ENCODE data around the gene TINAGL1.

TINAGL1 gene, protein sequence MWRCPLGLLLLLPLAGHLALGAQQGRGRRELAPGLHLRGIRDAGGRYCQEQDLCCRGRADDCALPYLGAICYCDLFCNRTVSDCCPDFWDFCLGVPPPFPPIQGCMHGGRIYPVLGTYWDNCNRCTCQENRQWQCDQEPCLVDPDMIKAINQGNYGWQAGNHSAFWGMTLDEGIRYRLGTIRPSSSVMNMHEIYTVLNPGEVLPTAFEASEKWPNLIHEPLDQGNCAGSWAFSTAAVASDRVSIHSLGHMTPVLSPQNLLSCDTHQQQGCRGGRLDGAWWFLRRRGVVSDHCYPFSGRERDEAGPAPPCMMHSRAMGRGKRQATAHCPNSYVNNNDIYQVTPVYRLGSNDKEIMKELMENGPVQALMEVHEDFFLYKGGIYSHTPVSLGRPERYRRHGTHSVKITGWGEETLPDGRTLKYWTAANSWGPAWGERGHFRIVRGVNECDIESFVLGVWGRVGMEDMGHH

DNA sequence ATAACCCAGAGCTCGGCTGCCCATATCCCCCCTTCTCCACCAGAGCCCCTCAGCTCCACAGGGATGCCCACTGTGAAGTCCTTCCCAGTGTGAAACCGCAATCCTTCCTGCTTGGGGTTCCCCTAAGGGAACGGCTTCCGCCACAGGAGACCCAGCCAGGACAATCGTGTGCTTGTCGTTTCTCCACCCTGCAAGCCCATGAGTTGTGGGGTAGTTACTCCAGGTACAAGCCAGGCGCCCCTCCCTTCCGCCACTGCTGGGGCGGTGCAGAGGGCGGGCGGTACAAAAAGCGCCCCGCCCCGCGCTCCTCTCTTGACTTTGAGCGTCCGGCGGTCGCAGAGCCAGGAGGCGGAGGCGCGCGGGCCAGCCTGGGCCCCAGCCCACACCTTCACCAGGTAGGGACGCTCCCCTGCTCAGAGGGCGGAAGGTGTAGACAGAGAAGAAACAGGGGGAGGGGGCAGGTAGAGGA lies at the start of gene TINAGL1:
Gene TINAGL1 (plus strand): TSS at position 315 of the 469 bp plus-strand sequence. CDS start 634 bp downstream, outside the sequence.
- peaks cover 3% of the 10 kb centered on the region for H3K27me3 ChIP-seq (ENCODE audit: control insufficient read depth, insufficient read depth, low read length)
- peak within 1 kb of the TSS; percentile 41 for H3K4me3 ChIP-seq (ENCODE audit: low read depth, low read length)
- no peak within 1 kb of the TSS for H3K9ac ChIP-seq (ENCODE audit: low read depth, low read length)
- H3K36me3 ChIP-seq (ENCODE audit: control insufficient read depth, insufficient read depth, low read length), result no peaks in the 10 kb centered on the region
- no peaks in the 10 kb centered on the region for H3K9me3 ChIP-seq (ENCODE audit: control insufficient read depth, insufficient read depth, low read length)
- peaks cover 20% of the 10 kb centered on the region for H3K4me1 ChIP-seq (ENCODE audit: control insufficient read depth, insufficient read depth, low read length)

DNA sequence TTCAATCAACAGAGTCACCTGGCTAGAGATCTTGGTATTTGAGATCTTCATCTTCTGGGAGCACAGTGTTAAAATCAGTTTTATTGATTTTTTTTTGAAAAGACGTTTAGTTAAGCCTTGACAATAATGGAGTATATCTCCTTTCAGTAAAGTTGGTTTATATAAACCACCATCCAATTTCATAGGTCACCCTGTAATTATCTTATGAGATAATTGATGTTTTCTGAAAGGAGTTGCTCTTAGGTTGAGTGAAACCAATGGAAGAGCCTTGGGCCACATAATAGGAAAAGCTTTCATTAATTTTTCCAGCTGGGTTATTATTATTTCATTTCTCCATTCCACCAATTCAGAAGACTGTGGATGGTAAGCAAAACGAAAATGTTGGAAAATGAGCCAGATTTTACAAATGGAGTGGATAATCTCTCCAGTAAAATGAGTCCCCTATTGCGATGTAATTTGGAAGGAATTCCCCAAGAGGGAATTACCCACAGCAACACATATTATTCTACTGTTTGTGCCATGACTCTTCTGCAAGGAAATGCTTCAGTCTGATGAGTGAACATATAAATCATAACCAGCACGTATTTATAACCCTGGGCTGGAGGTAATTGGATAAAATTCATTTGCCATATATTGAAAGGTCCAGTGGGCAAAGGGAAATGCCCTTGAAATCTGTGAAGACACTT lies 46.2 kb upstream of the TINAGL1 start:
- Histone ChIP-seq H3K9me3 (ENCODE audit: control insufficient read depth, insufficient read depth, low read length) (no peaks in the 10 kb centered on the region), H3K4me3 (ENCODE audit: low read depth, low read length) (no peak overlapping the region), H3K4me1 (ENCODE audit: control insufficient read depth, insufficient read depth, low read length) (peaks cover 5% of the 10 kb centered on the region), H3K36me3 (ENCODE audit: control insufficient read depth, insufficient read depth, low read length) (no peaks in the 10 kb centered on the region), H3K9ac (ENCODE audit: low read depth, low read length) (no peak overlapping the region), H3K27me3 (ENCODE audit: control insufficient read depth, insufficient read depth, low read length) (no peaks in the 10 kb centered on the region)

DNA sequence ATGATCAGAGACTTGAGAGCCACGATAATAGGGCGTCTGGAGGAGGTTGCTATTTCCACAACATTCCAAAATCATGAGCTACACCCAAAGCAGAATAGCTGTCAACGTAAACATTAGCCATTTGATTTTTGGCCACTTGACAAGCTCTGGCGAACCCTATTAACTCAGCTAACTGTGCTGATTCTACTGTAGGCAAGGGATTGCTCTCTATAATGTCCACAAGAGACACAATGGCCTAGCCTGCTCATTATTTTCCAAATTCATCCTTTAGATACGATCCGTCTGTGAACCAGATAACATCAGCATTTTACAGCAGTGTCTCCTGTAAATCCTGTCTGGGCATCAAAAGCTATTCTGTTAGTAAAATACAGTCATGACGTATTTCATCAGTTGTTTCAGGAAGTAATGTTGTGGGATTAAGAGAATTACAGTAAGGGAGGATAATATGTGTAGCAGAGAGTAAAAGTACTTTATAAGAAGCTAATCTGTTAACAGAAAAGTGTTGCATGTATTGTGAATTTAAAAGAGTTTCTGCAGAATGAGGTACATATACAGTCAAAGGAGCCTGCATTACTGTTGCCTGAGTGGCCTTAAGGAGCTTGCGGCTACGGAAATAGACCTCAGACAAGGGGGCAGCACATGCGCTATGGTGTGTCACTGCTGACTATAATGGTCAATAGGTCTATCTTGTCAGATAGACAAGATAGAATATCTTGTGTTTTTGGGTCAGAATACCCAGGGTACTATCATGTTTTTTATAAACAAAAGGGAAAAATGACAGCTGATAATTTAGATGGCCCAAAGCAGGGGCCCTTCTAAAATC lies 44.9 kb upstream of the TINAGL1 start:
- Histone ChIP-seq H3K9me3 (ENCODE audit: control insufficient read depth, insufficient read depth, low read length) (no peaks in the 10 kb centered on the region), H3K9ac (ENCODE audit: low read depth, low read length) (no peak overlapping the region), H3K27me3 (ENCODE audit: control insufficient read depth, insufficient read depth, low read length) (no peaks in the 10 kb centered on the region), H3K36me3 (ENCODE audit: control insufficient read depth, insufficient read depth, low read length) (no peaks in the 10 kb centered on the region), H3K4me1 (ENCODE audit: control insufficient read depth, insufficient read depth, low read length) (peaks cover 5% of the 10 kb centered on the region), H3K4me3 (ENCODE audit: low read depth, low read length) (no peak overlapping the region)

DNA sequence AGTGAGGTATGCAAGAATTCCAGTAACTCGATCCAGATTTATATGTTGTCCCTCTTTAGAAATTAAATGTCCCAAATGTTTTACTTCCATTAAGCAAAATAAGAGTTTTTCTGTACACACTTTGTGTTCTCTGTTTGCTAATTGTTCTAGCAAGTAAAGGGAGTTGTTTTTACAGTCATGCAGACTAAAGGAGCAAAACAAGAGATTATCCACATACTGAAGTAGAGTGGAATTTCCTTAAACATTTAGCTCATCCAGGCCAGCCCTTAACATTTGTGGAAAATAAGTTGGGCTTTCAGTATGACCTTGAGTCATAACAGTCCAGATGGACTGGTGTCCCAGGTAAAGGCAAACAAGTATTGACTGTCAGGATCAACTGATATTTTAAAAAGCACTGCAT lies 44.1 kb upstream of the TINAGL1 start:
- no peaks in the 10 kb centered on the region for H3K9me3 ChIP-seq (ENCODE audit: control insufficient read depth, insufficient read depth, low read length)
- H3K9ac ChIP-seq (ENCODE audit: low read depth, low read length), result no peak overlapping the region
- peaks cover 5% of the 10 kb centered on the region for H3K4me1 ChIP-seq (ENCODE audit: control insufficient read depth, insufficient read depth, low read length)
- H3K27me3 ChIP-seq (ENCODE audit: control insufficient read depth, insufficient read depth, low read length), result no peaks in the 10 kb centered on the region
- H3K4me3 ChIP-seq (ENCODE audit: low read depth, low read length), result no peak overlapping the region
- H3K36me3 ChIP-seq (ENCODE audit: control insufficient read depth, insufficient read depth, low read length), result no peaks in the 10 kb centered on the region

DNA sequence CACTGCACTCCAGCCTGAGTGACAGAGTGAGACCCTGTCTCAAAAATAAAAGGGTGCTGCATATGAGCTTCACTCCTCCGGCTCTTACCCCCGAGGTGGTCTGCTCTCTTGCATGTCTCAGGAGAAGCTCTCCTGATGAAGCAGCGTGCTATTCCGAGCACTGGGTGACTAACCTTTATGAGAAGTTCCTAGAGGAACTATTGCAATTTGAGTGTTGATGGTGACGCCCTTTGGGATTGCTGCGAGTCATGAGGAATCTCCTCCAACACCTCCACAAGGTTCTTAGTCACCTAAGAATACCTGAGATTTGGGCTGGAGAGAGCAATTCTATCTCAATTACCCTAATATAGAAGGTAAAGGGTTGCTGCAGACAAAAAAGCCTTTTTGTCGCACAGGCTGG lies 40.8 kb upstream of the TINAGL1 start:
- Histone ChIP-seq H3K9me3 (ENCODE audit: control insufficient read depth, insufficient read depth, low read length) (no peaks in the 10 kb centered on the region), H3K36me3 (ENCODE audit: control insufficient read depth, insufficient read depth, low read length) (no peaks in the 10 kb centered on the region), H3K27me3 (ENCODE audit: control insufficient read depth, insufficient read depth, low read length) (no peaks in the 10 kb centered on the region), H3K4me3 (ENCODE audit: low read depth, low read length) (no peak overlapping the region), H3K4me1 (ENCODE audit: control insufficient read depth, insufficient read depth, low read length) (peaks cover 5% of the 10 kb centered on the region), H3K9ac (ENCODE audit: low read depth, low read length) (no peak overlapping the region)

DNA sequence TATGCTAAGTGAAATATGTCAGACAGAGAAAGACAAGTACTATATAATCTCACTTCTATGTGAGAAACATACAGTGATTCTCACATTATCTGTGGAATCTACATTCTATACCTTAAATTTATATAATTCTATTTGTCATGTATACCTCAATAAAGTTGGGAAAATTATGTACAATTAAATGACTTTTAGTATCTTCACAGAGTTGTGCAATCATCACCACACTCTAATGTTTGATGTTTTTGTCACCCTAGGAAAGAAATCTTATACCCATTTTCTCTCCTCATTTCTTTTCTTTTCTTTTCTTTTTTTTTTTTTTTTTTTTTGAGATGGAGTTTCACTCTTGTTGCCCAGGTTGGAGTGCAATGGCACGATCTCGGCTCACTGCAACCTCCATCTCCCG lies 37.0 kb upstream of the TINAGL1 start:
- no peaks in the 10 kb centered on the region for H3K4me1 ChIP-seq (ENCODE audit: control insufficient read depth, insufficient read depth, low read length)
- H3K36me3 ChIP-seq (ENCODE audit: control insufficient read depth, insufficient read depth, low read length), result no peaks in the 10 kb centered on the region
- H3K9ac ChIP-seq (ENCODE audit: low read depth, low read length), result no peak overlapping the region
- no peaks in the 10 kb centered on the region for H3K9me3 ChIP-seq (ENCODE audit: control insufficient read depth, insufficient read depth, low read length)
- H3K27me3 ChIP-seq (ENCODE audit: control insufficient read depth, insufficient read depth, low read length), result no peaks in the 10 kb centered on the region
- no peak overlapping the region for H3K4me3 ChIP-seq (ENCODE audit: low read depth, low read length)

DNA sequence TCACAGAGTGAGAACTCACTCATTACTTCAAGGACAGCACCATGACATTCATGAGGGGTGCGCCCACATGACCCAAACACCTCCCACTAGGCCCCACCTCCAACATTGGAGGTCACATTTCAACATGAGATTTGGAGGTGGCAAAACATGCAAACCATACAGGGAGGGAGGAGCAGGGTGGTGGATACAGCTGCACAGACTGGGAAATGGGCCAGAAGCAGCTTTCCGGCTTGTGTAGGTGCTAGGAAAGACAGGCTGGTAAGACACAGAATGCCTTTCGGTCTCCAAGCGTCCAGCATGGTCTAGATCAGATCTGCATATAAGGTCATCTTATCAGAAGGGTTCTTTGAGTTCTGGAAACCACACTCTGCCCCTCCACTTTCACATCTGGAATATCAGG lies 35.1 kb upstream of the TINAGL1 start:
- Histone ChIP-seq H3K9me3 (ENCODE audit: control insufficient read depth, insufficient read depth, low read length) (no peaks in the 10 kb centered on the region), H3K9ac (ENCODE audit: low read depth, low read length) (no peak overlapping the region), H3K4me3 (ENCODE audit: low read depth, low read length) (no peak overlapping the region), H3K4me1 (ENCODE audit: control insufficient read depth, insufficient read depth, low read length) (no peaks in the 10 kb centered on the region), H3K27me3 (ENCODE audit: control insufficient read depth, insufficient read depth, low read length) (no peaks in the 10 kb centered on the region), H3K36me3 (ENCODE audit: control insufficient read depth, insufficient read depth, low read length) (no peaks in the 10 kb centered on the region)

DNA sequence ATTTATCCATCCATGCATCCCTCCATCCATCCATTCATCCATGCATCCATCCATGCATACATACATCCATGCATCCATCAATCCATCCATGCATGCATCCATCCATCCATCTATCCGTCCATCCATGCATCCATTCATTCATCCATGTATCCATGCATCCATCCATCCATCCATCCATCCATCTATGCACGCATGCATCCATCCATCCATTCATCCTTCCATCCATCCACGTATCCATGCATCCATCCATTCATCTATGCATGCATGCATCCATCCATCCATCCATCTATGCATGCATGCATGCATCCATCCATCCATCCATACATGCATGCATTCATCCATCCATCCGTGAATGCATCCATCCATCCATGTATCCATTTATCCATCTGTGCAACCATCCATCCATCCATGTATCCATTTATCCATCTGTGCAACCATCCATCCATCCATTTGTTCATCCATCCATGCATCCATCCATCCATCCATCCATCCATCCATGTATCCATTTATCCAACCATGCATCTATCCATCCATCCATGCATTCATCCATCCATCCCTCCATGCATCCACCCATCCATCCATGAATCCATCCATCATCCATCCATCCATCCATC lies 30.3 kb upstream of the TINAGL1 start:
- Histone ChIP-seq H3K36me3 (ENCODE audit: control insufficient read depth, insufficient read depth, low read length) (no peaks in the 10 kb centered on the region), H3K9ac (ENCODE audit: low read depth, low read length) (no peak overlapping the region)

DNA sequence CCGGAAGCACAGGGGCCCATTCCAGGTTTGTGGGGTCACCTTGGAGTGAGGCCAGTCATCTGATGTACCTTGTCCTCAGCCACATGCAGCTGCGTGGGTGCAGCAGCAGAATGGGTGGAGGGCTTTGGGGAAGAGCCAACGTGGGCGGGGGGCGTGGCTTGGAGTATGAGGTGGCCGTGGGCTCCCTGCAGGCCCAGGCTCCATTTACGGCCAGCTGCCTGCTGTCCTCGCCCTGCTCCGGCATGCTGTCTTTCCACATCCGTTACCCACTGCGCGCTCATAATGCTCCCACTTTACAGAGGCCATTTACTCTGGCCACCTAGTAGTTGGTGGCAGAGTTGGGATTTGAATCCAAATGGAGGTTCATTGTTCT lies 27.8 kb upstream of the TINAGL1 start:
- no peaks in the 10 kb centered on the region for H3K36me3 ChIP-seq (ENCODE audit: control insufficient read depth, insufficient read depth, low read length)
- H3K4me1 ChIP-seq (ENCODE audit: control insufficient read depth, insufficient read depth, low read length), result peaks cover 3% of the 10 kb centered on the region
- no peaks in the 10 kb centered on the region for H3K9me3 ChIP-seq (ENCODE audit: control insufficient read depth, insufficient read depth, low read length)
- H3K27me3 ChIP-seq (ENCODE audit: control insufficient read depth, insufficient read depth, low read length), result no peaks in the 10 kb centered on the region
- peak overlapping the region; percentile 67 for H3K4me3 ChIP-seq (ENCODE audit: low read depth, low read length)
- no peak overlapping the region for H3K9ac ChIP-seq (ENCODE audit: low read depth, low read length)

More for the DNA sequence above, 30.3 kb upstream of the TINAGL1 start:
- H3K27me3 ChIP-seq (ENCODE audit: control insufficient read depth, insufficient read depth, low read length), result no peaks in the 10 kb centered on the region
- H3K9me3 ChIP-seq (ENCODE audit: control insufficient read depth, insufficient read depth, low read length), result no peaks in the 10 kb centered on the region
- peaks cover 3% of the 10 kb centered on the region for H3K4me1 ChIP-seq (ENCODE audit: control insufficient read depth, insufficient read depth, low read length)
- no peak overlapping the region for H3K4me3 ChIP-seq (ENCODE audit: low read depth, low read length)

DNA sequence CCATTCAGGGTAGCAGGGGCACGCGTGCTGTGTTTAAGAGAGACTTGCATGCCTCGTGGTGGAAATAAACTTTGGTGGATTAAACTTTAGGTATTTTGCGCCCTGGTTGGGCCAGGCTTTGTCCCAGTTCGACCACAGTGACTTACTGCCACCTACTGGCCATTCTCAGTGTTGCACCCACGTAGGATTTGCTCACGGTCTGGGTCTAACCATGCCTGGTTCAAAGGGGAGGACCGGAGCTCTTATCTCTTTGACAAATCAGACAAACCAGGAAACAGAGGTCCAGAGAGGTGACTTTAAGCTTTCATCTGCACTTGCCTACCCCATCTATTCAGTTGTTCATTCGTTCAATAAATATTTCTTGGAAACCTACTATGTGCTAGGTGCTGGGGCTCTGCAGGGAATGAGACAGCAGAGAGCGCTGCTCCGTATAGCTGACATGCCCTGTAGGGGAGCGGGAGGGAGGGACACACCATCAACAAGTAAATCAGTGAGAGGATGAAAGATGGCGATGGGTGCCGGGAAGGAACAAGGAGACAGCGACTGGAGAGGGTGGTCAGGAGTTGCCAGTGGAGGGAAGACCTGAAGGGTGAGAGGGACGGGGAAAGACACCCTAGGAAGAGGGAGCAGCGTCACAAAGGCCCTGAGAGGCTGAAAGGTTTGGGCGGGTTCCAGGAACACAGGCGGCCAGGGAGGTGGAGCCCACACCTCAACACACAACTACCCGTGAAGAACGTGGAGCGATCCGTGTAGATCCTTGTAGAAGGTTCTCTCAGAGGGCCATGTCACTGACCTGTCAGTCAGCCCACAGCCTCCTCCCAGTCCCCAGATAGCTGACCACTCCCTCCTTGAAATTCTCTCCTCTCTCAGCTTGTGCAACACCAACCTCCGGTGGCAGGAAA lies 27.2 kb upstream of the TINAGL1 start:
- Histone ChIP-seq H3K9ac (ENCODE audit: low read depth, low read length) (peak overlapping the region; percentile 18), H3K9me3 (ENCODE audit: control insufficient read depth, insufficient read depth, low read length) (no peaks in the 10 kb centered on the region), H3K4me1 (ENCODE audit: control insufficient read depth, insufficient read depth, low read length) (peaks cover 3% of the 10 kb centered on the region), H3K27me3 (ENCODE audit: control insufficient read depth, insufficient read depth, low read length) (no peaks in the 10 kb centered on the region), H3K4me3 (ENCODE audit: low read depth, low read length) (peak overlapping the region; percentile 67), H3K36me3 (ENCODE audit: control insufficient read depth, insufficient read depth, low read length) (no peaks in the 10 kb centered on the region)
